ENCODE measurements around the gene MYH6. TPM values are rescaled to one million over a fixed set of nuclear protein-coding genes. Genes with fewer than 3 reads are reported as not detected.

MYH6 gene
- total RNA-seq, 2 experiments from 2014 or later, result not detected

- no peak for ATAC-seq
- no peak overlapping the region for H3K4me3 Mint-ChIP-seq
- no peak overlapping the region for H3K27ac Mint-ChIP-seq
- H3K9me3 Mint-ChIP-seq, result no peaks in the 10 kb centered on the region
- no peak for TF ChIP-seq CTCF (IDR thresholded peaks at IDR 0.05)
- ChIA-PET CTCF (interaction anchor here (1.0 to 1.5 kb wide), 2 partner anchors 21 to 32 kb away, joined by 3 read pairs; no protein-coding TSS in a partner anchor), POLR2A (interaction anchor here (1.3 kb wide), 1 partner anchor 177 kb away, joined by 4 read pairs; no protein-coding TSS in a partner anchor)
- H3K36me3 Mint-ChIP-seq (ENCODE audit: low read depth), result no peaks in the 10 kb centered on the region
- intact Hi-C loops (cut with micrococcal nuclease), result no loop called here
- DNase-seq, result no peak
- H3K27me3 Mint-ChIP-seq, result peaks cover 16% of the 10 kb centered on the region
- no peaks in the 10 kb centered on the region for H3K4me1 Mint-ChIP-seq (ENCODE audit: low read depth)
These were observed 48.9 kb downstream of the MYH6 start for GRCh38 chr14:23359167-23359626.

- intact Hi-C loops (cut with micrococcal nuclease), result no loop called here
- ChIA-PET POLR2A (no interaction called here), CTCF (interaction anchor here (1.4 to 2.0 kb wide), 4 partner anchors 13 to 32 kb away, joined by 3 to 6 read pairs (median 4); no protein-coding TSS in a partner anchor)
- Mint-ChIP-seq H3K4me3 (no peak overlapping the region), H3K36me3 (ENCODE audit: low read depth) (no peaks in the 10 kb centered on the region), H3K27ac (no peak overlapping the region), H3K9me3 (no peaks in the 10 kb centered on the region), H3K27me3 (peaks cover 17% of the 10 kb centered on the region), H3K4me1 (ENCODE audit: low read depth) (no peaks in the 10 kb centered on the region)
- ATAC-seq (no peak), DNase-seq (no peak)
- no peak for TF ChIP-seq CTCF (IDR thresholded peaks at IDR 0.05)
These were observed 49.4 kb downstream of the MYH6 start for GRCh38 chr14:23358553-23359166.

GRCh38 chr14:23358042-23358441 lies 50.0 kb downstream of the MYH6 start:
- ATAC-seq (no peak), DNase-seq (no peak)
- H3K4me3 Mint-ChIP-seq, result no peak overlapping the region
- intact Hi-C loops (cut with micrococcal nuclease), result no loop called here
- no peaks in the 10 kb centered on the region for H3K36me3 Mint-ChIP-seq (ENCODE audit: low read depth)
- no peak overlapping the region for H3K27ac Mint-ChIP-seq
- no peaks in the 10 kb centered on the region for H3K9me3 Mint-ChIP-seq
- no peak for TF ChIP-seq CTCF (IDR thresholded peaks at IDR 0.05)
- H3K4me1 Mint-ChIP-seq (ENCODE audit: low read depth), result peaks cover under 1% of the 10 kb centered on the region
- ChIA-PET CTCF (interaction anchor here (1.4 to 2.0 kb wide), 3 partner anchors 12 to 22 kb away, joined by 3 to 6 read pairs (median 4); no protein-coding TSS in a partner anchor), POLR2A (no interaction called here)
- H3K27me3 Mint-ChIP-seq, result peaks cover 21% of the 10 kb centered on the region

- ChIA-PET CTCF (interaction anchor here (1.4 to 2.0 kb wide), 3 partner anchors 12 to 23 kb away, joined by 3 to 6 read pairs (median 4); no protein-coding TSS in a partner anchor), POLR2A (no interaction called here)
- Mint-ChIP-seq H3K36me3 (ENCODE audit: low read depth) (no peaks in the 10 kb centered on the region), H3K4me1 (ENCODE audit: low read depth) (peaks cover 3% of the 10 kb centered on the region), H3K9me3 (no peaks in the 10 kb centered on the region), H3K27ac (no peak overlapping the region), H3K27me3 (peaks cover 25% of the 10 kb centered on the region), H3K4me3 (no peak overlapping the region)
- intact Hi-C loops (cut with micrococcal nuclease), result no loop called here
- TF ChIP-seq CTCF (IDR thresholded peaks at IDR 0.05), result no peak
- DNase-seq (no peak), ATAC-seq (no peak)
These were observed 50.8 kb downstream of the MYH6 start for GRCh38 chr14:23357261-23357660.

- intact Hi-C loops (cut with micrococcal nuclease), result no loop called here
- H3K27ac Mint-ChIP-seq, result no peak overlapping the region
- no peak overlapping the region for H3K4me3 Mint-ChIP-seq
- no peak for ATAC-seq
- peaks cover 3% of the 10 kb centered on the region for H3K4me1 Mint-ChIP-seq (ENCODE audit: low read depth)
- no peak for DNase-seq
- H3K27me3 Mint-ChIP-seq, result peaks cover 25% of the 10 kb centered on the region
- H3K36me3 Mint-ChIP-seq (ENCODE audit: low read depth), result no peaks in the 10 kb centered on the region
- TF ChIP-seq CTCF (IDR thresholded peaks at IDR 0.05), result no peak
- H3K9me3 Mint-ChIP-seq, result no peaks in the 10 kb centered on the region
- ChIA-PET CTCF (interaction anchor here (2.0 kb wide), 1 partner anchor 23 kb away, joined by 6 read pairs; no protein-coding TSS in a partner anchor), POLR2A (no interaction called here)
These were observed 51.4 kb downstream of the MYH6 start for GRCh38 chr14:23356662-23357061.

All from activated CD8-positive, alpha-beta T cell treated with anti-CD3 and anti-CD28 coated beads for 36 hours (primary cell).